ENCODE results near the gene TACC2.

DNA sequence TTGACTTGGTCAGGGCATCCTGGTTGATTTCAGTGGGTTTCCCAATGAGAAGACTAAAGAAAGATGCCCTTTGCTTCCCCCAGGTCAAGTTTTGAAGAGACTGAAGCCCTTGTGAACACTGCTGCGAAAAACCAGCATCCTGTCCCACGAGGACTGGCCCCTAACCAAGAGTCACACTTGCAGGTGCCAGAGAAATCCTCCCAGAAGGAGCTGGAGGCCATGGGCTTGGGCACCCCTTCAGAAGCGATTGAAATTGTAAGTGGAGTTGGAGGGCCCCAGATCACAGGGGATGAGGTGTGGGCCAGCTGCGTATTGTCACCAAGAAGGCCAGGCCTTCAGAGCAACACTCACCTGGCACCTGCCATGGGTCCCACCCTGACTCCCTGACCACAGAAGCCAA is 238.8 kb downstream of the TACC2 start:
- no peak for TF ChIP-seq TAF1 (IDR thresholded peaks at IDR 0.05; ENCODE audit: borderline replicate concordance, insufficient read depth, low read length)
- no peak for TF ChIP-seq POLR2AphosphoS5 (IDR thresholded peaks at IDR 0.05; ENCODE audit: low read depth, low read length)

Data from PFSK-1 (cell line).